ENCODE data around the gene MORF4L1.
"Not testable (repeated sequence)": the region's sequence is repeated elsewhere in the genome, so short reads cannot be mapped to it uniquely, and the experiment has no call there.

The MORF4L1 gene

GRCh38 chr15:78865585-78865984 lies 7.1 kb upstream of the MORF4L1 start:
- not testable (repeated sequence) for H3K9me3 ChIP-seq (ENCODE audit: insufficient read depth, low read depth, low read length); H3K27me3 ChIP-seq (ENCODE audit: insufficient read depth, low read length); H3K27ac ChIP-seq (ENCODE audit: low read length); H3K9ac ChIP-seq (ENCODE audit: low read depth, low read length); H3K4me3 ChIP-seq (ENCODE audit: low read length); H3K4me1 ChIP-seq (ENCODE audit: insufficient read depth, low read length); H3K36me3 ChIP-seq (ENCODE audit: insufficient read depth, low read depth, low read length)

GRCh38 chr15:78866031-78866430 lies 6.7 kb upstream of the MORF4L1 start:
- not testable (repeated sequence) for H3K4me3 ChIP-seq (ENCODE audit: low read length); H3K36me3 ChIP-seq (ENCODE audit: insufficient read depth, low read depth, low read length); H3K9ac ChIP-seq (ENCODE audit: low read depth, low read length); H3K9me3 ChIP-seq (ENCODE audit: insufficient read depth, low read depth, low read length); H3K4me1 ChIP-seq (ENCODE audit: insufficient read depth, low read length); H3K27me3 ChIP-seq (ENCODE audit: insufficient read depth, low read length); H3K27ac ChIP-seq (ENCODE audit: low read length)

- Histone ChIP-seq H3K4me1 (ENCODE audit: insufficient read depth, low read length) (no peaks in the 10 kb centered on the region), H3K4me3 (ENCODE audit: low read length) (no peak overlapping the region), H3K27ac (ENCODE audit: low read length) (no peak overlapping the region), H3K9me3 (ENCODE audit: insufficient read depth, low read depth, low read length) (no peaks in the 10 kb centered on the region), H3K36me3 (ENCODE audit: insufficient read depth, low read depth, low read length) (no peaks in the 10 kb centered on the region), H3K9ac (ENCODE audit: low read depth, low read length) (no peak overlapping the region), H3K27me3 (ENCODE audit: insufficient read depth, low read length) (no peaks in the 10 kb centered on the region)
These were observed 5.9 kb upstream of the MORF4L1 start for GRCh38 chr15:78866803-78867202.

GRCh38 chr15:78868366-78868765 lies 4.3 kb upstream of the MORF4L1 start:
- Histone ChIP-seq H3K27me3 (ENCODE audit: insufficient read depth, low read length) (no peaks in the 10 kb centered on the region), H3K4me1 (ENCODE audit: insufficient read depth, low read length) (no peaks in the 10 kb centered on the region), H3K27ac (ENCODE audit: low read length) (no peak overlapping the region), H3K9me3 (ENCODE audit: insufficient read depth, low read depth, low read length) (no peaks in the 10 kb centered on the region), H3K9ac (ENCODE audit: low read depth, low read length) (no peak overlapping the region), H3K36me3 (ENCODE audit: insufficient read depth, low read depth, low read length) (0 out of 2 replicates have a peak, but pooled peaks cover 3% of the 10 kb centered on the region), H3K4me3 (ENCODE audit: low read length) (no peak overlapping the region)

GRCh38 chr15:78871483-78872127 lies 1.1 kb upstream of the MORF4L1 start:
- peak overlapping the region; percentile 86 for H3K4me3 ChIP-seq (ENCODE audit: low read length)
- H3K27me3 ChIP-seq (ENCODE audit: insufficient read depth, low read length); H3K9me3 ChIP-seq (ENCODE audit: insufficient read depth, low read depth, low read length); H3K36me3 ChIP-seq (ENCODE audit: insufficient read depth, low read depth, low read length); H3K4me1 ChIP-seq (ENCODE audit: insufficient read depth, low read length): not testable (repeated sequence)
- peak overlapping the region; percentile 90 for H3K27ac ChIP-seq (ENCODE audit: low read length)
- peak overlapping the region; percentile 75; the same call in 1 of the 2 replicates for H3K9ac ChIP-seq (ENCODE audit: low read depth, low read length)

- Histone ChIP-seq H3K4me3 (ENCODE audit: low read length) (peak overlapping the region; percentile 84), H3K27me3 (ENCODE audit: insufficient read depth, low read length) (no peaks in the 10 kb centered on the region), H3K36me3 (ENCODE audit: insufficient read depth, low read depth, low read length) (peaks cover 13% of the 10 kb centered on the region; the same call in 1 of the 2 replicates), H3K9ac (ENCODE audit: low read depth, low read length) (peak overlapping the region; percentile 100), H3K4me1 (ENCODE audit: insufficient read depth, low read length) (peaks cover 11% of the 10 kb centered on the region; the same call in 1 of the 2 replicates), H3K27ac (ENCODE audit: low read length) (peak overlapping the region; percentile 99), H3K9me3 (ENCODE audit: insufficient read depth, low read depth, low read length) (no peaks in the 10 kb centered on the region)
These were observed 492 bp downstream of the MORF4L1 start for GRCh38 chr15:78872972-78873792.

GRCh38 chr15:78873793-78874765 lies 1.4 kb downstream of the MORF4L1 start:
- peaks cover 13% of the 10 kb centered on the region; the same call in 1 of the 2 replicates for H3K4me1 ChIP-seq (ENCODE audit: insufficient read depth, low read length)

GRCh38 chr15:78875107-78875914 lies 2.6 kb downstream of the MORF4L1 start:
- Histone ChIP-seq H3K9me3 (ENCODE audit: insufficient read depth, low read depth, low read length) (no peaks in the 10 kb centered on the region), H3K27ac (ENCODE audit: low read length) (no peak overlapping the region), H3K4me1 (ENCODE audit: insufficient read depth, low read length) (peaks cover 13% of the 10 kb centered on the region; the same call in 1 of the 2 replicates), H3K27me3 (ENCODE audit: insufficient read depth, low read length) (no peaks in the 10 kb centered on the region), H3K9ac (ENCODE audit: low read depth, low read length) (peak overlapping the region; percentile 100; the same call in 1 of the 2 replicates), H3K4me3 (ENCODE audit: low read length) (peak overlapping the region; percentile 84), H3K36me3 (ENCODE audit: insufficient read depth, low read depth, low read length) (peaks cover 28% of the 10 kb centered on the region)

More at GRCh38 chr15:78873793-78874765, 1.4 kb downstream of the MORF4L1 start:
- Histone ChIP-seq H3K36me3 (ENCODE audit: insufficient read depth, low read depth, low read length) (peaks cover 20% of the 10 kb centered on the region; the same call in 1 of the 2 replicates), H3K27me3 (ENCODE audit: insufficient read depth, low read length) (no peaks in the 10 kb centered on the region), H3K27ac (ENCODE audit: low read length) (peak overlapping the region; percentile 99), H3K9me3 (ENCODE audit: insufficient read depth, low read depth, low read length) (no peaks in the 10 kb centered on the region), H3K4me3 (ENCODE audit: low read length) (peak overlapping the region; percentile 84), H3K9ac (ENCODE audit: low read depth, low read length) (peak overlapping the region; percentile 100)

- peaks cover 45% of the 10 kb centered on the region for H3K36me3 ChIP-seq (ENCODE audit: insufficient read depth, low read depth, low read length)
- H3K9ac ChIP-seq (ENCODE audit: low read depth, low read length); H3K27ac ChIP-seq (ENCODE audit: low read length); H3K9me3 ChIP-seq (ENCODE audit: insufficient read depth, low read depth, low read length); H3K27me3 ChIP-seq (ENCODE audit: insufficient read depth, low read length): not testable (repeated sequence)
- H3K4me1 ChIP-seq (ENCODE audit: insufficient read depth, low read length): peaks cover 13% of the 10 kb centered on the region; the same call in 1 of the 2 replicates
- H3K4me3 ChIP-seq (ENCODE audit: low read length): peak overlapping the region; percentile 37; the same call in 1 of the 2 replicates
These were observed 4.3 kb downstream of the MORF4L1 start for GRCh38 chr15:78876954-78877353.

GRCh38 chr15:78878356-78878755 lies 5.7 kb downstream of the MORF4L1 start:
- Histone ChIP-seq H3K4me1 (ENCODE audit: insufficient read depth, low read length) (peaks cover 13% of the 10 kb centered on the region; the same call in 1 of the 2 replicates), H3K9me3 (ENCODE audit: insufficient read depth, low read depth, low read length) (no peaks in the 10 kb centered on the region), H3K27me3 (ENCODE audit: insufficient read depth, low read length) (no peaks in the 10 kb centered on the region), H3K4me3 (ENCODE audit: low read length) (peak overlapping the region; percentile 37; the same call in 1 of the 2 replicates), H3K36me3 (ENCODE audit: insufficient read depth, low read depth, low read length) (peaks cover 56% of the 10 kb centered on the region), H3K9ac (ENCODE audit: low read depth, low read length) (peak overlapping the region; percentile 20; the same call in 1 of the 2 replicates), H3K27ac (ENCODE audit: low read length) (no peak overlapping the region)

Measured in iPS-20b (cell line).